ENCODE results near the gene PLA2G5.
"Not testable (repeated sequence)": the region's sequence is repeated elsewhere in the genome, so short reads cannot be mapped to it uniquely, and the experiment has no call there.

PLA2G5 gene, protein sequence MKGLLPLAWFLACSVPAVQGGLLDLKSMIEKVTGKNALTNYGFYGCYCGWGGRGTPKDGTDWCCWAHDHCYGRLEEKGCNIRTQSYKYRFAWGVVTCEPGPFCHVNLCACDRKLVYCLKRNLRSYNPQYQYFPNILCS

DNA sequence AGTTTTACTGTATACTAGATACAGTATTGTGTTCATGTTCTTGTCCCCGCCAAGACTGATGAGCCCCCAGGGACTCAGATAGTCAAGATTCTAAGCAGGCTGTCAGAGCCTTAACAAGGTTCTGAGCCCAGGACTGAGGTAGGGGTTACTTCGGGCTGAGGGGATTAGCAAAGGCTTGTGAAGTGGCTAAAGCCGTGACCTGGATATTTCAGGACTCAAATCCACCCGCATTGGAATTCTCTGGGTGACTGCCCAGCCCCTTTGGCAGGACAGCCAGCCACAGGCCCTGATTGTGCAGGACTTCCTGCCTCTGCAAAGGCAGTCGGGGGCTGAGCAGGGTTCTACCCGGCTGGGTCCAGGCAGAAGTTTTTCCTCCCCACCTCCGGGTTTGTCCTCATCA, at the start of gene PLA2G5:
PLA2G5 (plus strand) TSS at position 321 of the 400 bp plus-strand sequence. CDS start 14,637 bp downstream, outside the sequence.
- DNase-seq: no peak

DNA sequence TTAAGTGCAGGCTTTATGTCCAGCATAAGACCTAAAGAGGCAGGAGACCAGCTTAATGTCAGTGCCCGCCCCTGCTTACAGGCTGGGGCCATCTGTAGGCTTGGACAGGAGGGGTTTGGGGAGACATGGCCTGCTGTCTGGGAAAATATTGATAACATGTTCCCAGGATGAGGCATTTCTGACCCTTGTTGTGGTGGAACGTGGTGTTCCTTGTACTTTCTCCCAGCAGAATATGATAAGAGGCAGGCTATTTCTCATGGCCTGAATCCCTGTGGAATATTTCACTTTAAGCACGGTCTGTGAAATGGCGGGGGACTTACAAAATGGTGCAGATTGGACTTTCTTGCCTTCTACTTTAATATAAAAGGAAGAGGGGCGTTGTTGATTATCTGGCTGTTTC, 41.9 kb upstream of the PLA2G5 start:
- no peak for DNase-seq

DNA sequence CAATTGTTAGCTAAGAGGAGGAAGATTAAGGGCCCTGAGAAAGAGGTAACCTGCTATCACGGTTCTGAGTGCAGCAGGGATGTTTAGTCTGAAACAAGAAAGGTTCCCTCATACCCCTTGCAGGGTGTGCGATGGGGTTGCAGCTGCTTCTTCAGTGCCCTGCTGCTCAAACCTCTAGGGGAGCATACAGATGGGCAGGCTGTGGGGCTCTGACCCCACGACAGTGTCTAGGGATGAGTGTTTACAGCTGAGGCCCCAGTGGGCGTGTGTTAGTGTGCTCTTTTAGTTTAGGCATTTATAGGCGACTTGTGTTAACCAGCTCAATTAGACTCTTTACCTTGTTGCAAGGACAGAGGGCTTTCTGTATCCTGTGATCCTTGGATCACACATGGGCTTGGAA, 41.3 kb upstream of the PLA2G5 start:
- DNase-seq: no peak

DNA sequence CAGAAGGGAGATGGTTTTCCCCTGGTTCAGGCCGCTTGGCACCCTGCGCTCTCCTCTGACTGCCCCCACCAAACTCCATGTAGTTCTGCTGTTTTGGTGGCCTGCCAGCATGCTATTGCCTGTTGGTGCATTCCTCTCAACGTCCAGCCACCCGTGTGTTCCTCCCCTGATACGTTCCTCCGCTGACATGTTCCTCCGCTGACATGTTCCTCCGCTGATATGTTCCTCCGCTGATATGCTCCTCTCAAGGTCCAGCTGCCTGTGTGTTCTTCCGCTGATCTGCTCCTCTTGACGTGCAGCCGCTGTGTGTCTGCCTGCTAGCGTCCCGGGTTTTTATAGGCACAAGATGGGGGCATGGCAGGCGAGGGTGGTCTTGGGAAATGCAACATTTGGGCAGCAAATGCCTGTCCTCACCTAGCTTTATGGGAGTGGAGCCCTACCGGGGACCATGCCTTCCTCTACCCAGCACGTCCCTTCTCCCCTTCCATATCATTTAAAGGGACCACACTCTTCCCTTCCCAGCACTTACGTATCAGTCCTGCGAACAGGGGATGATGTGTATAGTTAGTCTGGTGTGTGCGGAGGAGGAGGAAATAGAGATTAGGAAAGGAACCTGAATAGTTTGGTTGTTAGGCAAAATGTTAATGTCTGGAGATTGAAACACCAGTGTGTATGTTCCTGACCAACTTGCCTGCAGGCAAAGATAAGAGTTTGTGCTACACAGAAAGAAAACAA, 40.6 kb upstream of the PLA2G5 start:
- no peak for DNase-seq

DNA sequence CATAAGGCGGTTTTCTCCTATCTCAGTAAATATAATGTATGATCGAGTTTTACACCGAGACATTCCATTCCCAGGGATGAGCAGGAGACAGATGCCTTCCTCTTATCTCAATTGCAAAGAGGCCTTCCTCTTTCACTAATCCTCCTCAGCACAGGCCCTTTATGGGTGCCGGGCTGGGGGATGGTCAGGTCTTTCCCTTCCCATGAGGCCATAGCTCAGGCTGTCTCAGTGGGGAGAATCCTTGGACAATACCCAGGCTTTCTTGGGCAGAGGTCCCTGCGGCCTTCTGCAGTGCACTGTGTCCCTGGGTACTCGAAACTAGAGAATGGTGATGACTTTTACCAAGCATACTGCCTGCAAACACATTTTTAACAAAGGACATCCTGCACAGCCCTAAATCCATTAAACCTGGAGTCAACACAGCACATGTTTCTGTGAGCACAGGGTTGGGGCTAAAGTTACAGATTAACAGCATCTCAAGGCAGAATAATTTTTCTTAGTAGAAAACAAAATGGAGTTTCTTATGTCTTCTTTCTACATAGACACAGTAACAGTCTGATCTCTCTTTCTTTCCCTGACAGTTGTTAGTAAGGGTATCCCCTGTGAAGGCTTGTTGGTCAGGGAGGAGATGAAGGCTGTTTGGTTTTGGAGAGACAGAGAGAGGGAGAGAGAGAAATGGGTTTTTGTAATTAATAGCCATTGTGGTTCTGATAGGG, 39.4 kb upstream of the PLA2G5 start:
- DNase-seq: not testable (repeated sequence)

DNA sequence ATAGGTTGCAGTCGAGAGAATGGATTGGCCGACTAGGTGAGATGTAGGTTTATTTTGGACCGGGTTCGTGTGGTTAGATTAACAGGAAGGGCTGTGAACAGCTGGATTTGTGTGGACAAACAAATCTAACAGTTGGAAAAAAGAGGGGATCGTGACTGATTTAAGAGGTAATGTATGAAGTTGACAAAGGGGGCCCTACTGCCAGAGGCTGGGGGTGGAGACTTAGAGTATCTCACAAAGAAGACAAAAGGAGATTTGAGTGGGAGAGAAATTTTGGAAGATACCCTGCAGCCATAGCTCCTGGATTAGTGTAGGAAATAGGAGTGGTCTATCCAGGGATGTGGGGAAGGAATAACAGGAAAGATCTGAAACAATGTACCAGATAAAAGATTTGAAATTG, 38.8 kb upstream of the PLA2G5 start:
- DNase-seq: no peak

DNA sequence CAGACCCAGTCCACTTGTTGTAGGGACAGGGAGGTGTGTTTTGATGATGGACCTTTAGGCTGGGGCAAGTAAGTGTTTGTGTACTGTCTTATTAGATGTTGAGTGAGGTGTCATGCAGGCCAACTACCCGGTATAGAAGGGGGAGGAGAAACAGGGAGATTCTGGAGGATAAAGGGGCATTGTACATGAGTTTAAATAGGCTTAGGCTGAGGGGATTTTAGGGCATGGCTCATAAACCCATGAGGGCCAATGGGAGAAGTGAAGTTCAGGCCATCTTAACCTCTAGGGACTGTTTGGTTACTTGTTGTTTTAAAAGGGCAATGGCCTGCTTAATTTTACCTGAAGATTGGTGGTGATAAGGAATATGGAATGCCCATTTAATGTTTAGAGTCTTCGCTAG, 38.2 kb upstream of the PLA2G5 start:
- no peak for DNase-seq

DNA sequence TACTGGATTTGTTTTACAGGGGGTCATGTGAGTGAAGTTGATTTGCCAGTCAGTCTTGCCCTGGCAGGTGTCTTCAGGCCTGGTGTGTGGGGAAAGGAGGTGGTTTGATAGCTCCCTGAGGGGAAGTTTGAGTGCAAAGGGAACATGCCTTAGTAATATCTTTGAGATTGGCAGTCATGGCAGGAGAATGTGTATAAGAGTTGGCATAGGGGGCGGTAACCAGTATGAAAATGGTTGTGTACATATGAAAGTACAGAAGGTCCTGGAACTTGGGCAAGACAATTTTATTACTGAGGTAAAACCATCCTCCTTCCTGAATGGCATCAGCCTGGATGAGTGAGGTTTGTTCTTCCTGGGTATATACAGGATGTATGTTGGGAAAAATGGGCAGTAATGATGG, 37.6 kb upstream of the PLA2G5 start:
- DNase-seq: no peak

DNA sequence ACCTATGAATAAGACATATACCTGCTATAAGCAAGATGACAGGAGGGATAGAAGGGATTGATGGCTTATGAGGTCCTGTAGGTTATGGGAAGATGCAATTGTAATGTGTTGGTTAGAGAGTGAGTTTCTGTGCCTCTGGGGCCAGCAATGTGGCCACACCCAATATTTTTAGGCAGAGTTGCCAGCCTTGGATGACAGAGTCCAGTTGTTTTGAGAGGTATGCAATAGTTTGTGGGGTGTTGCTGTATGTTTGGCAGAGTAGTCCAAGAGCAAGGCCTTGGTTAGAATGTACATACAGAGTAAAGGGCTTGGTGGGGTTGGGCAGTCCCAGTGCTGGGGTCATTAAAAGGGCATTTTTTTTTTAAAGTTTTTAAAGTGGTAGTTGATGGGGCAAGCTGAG, 36.6 kb upstream of the PLA2G5 start:
- no peak for DNase-seq

DNA sequence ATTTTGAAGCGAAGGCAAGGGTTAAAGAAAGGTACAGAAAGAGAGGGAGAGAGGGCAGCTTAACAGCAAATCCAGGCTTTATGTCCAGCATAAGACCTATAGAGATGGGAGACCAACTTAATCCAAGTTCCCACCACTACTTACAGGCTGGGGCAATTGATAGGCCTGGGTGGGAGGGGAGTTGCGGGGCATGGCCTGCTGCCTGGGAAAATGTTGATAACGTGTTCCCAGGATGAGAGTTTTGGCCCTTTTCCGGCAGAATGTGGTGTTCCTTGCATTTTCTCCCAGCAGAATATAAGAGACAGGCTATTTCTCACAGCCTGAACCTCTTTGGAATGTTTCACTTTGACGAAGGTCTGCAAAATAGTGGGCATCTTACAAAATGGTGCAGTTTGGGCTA, 34.9 kb upstream of the PLA2G5 start:
- DNase-seq: no peak

DNA sequence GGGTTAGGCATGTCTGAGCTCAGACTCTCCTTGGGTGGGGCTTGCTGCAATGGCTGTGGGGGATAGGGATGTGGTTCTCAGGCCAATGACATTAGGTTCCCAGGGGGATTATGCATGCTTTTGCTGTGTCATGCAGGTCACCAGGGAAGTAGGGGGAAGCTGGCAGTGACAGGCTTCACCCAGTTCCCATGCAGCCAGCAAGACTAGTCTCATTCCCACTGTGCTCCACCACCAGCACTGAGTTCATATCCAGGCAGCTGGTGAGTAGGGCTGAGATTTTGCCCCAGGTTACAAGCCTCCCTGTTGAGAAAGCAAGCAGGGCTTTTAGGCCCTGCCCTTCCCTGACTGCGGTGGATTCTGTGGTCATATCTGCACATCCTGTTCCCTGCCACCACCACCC, 32.1 kb upstream of the PLA2G5 start:
- no peak for DNase-seq

DNA sequence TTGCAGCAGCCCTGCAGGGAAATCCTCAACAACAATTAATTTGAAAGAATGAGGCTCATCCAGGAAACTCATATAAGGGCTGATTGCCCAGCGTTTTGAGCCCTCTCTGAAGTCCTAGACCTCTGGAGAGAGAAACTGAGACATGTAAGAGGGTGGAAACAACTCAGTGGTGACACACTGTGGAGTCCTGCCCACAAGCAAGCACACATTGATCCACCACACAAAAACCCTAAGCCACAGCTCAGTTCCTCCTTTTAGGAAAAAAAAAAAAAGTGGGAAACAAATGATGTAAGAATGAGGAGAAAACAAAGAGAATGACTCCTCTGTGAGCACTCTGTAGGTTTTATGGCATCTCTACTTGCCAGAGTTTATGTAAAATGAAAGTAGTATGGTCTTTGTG, 22.9 kb upstream of the PLA2G5 start:
- DNase-seq: no peak

DNA sequence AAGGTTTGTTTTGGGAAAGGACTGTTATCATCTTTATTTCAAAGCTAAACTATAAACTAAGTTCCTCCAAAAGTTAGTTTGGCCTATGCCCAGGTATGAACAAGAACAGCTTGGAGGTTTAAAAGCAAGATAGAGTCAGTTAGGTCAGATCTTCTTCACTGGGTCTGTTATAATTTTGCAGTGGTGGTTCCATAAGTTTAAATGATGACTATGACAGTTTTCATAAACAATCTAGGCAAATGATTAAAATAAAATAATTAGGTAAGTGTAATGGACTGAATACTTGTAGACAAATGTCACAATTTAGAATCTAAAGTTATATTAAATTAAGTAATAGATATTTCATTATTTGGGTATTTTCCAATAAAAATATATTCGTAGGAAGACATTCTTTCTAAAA, 21.4 kb upstream of the PLA2G5 start:
- no peak for DNase-seq

DNA sequence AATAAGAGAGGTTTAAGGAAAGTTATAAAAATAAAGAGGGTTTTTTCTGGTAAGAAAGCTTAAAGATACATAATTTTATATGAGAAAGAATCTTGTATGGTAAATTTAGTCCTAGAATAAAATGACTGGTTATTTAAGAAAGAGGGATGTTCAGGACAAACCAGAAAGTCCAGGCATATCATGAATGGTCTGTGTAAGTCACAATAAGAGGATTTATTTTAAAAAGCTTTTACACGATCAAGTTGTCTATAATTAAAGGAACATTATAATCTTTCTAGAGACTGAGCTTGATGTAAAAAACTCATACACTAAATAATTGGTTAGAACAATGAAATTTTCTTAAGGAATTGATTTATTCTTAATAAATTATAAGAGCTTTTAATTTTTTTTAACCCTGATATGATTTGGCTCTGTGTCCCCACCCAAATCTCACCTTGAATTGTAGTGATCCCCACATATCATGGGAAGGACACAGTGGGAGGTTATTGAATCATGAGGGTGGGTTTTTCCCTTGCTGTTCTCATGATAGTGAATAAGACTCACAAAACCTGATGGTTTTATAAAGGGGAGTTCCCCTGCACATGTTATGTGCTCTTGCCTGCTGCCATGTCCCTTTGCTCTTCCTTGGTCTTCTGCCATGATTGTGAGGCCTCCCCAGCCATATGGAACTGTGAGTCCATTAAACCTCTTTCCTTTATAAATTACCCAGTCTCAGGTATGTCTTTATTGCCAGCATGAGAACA, 20.8 kb upstream of the PLA2G5 start:
- DNase-seq: not testable (repeated sequence)

DNA sequence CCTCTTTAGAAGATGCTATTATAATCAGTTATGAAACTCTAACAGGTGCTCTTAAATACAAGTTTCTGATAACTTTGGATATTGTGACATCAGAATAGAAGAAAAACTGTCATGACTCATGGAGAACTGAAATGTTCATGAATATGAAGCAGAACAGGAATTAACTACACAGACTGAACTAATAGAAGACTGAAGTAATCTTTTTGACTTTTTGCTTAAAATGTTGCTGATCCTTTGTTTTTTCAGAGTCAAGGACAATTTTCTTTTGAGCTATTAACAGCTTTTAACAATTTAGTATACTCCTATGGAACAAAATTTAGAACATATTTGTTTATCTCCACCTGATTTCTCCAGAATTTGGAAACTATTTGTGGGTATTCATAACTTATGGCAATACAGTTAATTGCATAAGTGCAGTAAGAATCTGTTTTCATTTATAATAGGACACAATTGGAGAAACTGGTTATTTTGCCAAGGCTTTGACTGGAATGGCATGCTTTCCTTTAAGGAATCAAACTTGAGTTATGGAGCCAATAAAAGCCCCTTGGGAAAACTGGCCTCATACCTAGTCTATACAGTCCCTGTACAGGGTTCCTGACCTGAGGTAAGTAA, 18.7 kb upstream of the PLA2G5 start:
- no peak for DNase-seq

DNA sequence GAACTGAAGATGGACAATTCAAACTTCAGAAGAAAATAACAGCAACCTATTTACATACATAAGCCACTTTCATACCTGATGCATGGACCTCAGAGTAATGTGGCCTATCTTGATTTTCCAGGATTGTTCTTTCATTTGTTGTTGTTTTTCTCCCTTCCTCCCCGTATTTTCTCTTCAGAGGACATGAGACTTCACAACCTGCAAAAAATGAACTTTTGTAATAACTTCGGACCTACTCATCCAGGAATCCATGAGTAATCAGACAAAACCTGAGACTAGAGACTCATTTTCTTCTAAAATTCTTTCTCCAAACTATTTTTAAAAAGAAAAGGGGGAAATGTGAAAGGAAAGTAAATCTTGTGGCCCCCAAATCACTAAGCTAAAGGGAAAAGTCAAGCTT, 17.6 kb upstream of the PLA2G5 start:
- no peak for DNase-seq

DNA sequence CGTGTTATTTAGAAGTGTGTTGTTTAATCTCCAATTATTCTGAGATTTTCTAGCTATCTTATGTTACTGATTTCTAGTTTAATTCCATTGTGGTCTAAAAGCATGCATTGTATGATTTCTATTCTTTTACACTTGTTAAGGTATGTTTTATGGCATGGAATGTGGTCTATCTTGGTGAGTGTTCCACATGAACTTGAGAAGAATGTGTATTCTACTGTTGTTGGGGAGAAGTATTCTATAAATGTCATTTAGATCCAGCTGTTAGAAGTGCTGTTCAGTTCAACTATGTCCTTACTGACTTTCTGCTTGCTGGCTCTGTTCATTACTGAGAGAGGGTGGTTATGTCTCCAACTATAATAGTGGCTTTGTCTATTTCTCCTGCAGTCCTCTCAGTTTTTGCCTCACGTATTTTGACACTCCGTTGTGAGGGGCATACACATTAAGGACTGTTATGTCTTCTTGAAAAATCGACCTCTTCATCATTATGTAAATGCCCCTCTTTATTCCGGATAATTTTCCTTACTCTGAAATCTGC, 12.0 kb upstream of the PLA2G5 start:
- DNase-seq: no peak

DNA sequence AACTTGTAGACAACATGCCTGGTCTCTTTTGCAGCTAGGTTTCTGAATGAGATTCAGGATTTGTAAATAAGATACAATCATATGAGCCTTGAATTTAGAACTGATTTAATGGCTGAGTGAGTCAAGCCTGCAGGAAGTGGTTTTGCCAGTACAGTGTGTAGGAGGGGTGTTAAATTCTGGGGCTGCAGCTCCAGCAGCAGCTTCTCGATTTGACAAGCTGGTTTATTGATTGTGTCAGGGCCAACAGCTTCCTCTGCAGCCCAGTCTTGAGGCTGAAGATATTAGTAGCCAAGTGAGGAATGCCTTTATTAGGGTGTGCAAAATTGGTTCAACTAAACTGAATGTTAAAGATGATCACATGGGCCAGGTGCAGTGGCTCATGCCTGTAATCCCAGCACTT, 11.5 kb upstream of the PLA2G5 start:
- no peak for DNase-seq

DNA sequence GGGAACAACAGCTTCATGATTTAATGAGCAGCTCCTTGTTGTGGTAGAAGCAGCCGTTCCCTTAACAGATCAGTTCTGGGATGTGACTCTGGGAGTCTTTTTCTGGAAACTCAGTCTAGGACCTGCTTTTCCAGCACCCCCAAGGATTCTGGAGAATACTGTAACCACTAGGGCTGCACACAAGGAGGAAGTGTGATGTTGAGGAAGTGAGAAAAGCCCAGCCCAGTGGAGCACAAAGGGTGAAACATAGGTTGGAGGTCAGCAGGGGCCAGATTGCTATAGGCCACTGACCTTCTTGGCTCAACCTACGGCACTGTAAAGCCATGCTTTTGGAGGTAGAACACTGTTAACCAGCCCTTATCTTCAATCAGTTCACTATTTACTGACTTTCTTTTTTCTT, 10.1 kb upstream of the PLA2G5 start:
- no peak for DNase-seq

DNA sequence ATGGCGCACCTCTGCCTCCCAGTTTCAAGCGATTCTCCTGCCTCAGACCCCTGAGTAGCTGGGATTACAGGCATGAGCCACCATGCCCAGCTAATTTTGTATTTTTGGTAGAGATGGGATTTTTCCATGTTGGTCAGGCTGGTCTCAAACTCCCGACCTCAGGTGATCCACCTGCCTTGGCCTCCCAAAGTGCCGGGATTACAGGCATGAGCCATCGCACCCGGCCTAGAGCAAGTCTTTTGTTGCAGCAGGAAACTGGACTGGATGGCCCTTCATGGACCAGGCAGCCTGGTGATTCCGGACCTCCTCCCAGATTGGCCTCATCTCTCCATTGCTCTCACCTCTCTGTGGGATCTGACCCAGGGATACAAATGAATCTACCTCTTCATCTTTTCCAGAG, 9.2 kb upstream of the PLA2G5 start:
- DNase-seq: not testable (repeated sequence)

DNA sequence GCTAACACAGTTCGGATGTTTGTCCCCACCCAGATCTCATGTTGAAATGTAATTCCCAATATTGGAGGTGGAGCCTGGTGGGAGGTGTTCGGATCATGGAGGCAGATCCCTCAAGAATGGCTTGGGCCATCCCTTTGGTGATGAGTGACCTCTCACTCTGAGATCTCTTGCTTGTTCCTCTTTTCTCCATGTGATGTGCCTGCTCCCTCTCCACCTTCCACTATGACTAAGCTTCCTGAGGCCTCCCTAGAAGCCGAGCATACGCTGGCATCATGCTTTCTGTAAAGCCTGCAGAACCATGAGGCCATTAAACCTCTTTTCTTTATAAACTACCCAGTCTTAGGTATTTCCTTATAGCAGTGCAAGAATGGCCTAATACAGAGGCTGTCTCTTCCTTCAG, 8.1 kb upstream of the PLA2G5 start:
- no peak for DNase-seq

DNA sequence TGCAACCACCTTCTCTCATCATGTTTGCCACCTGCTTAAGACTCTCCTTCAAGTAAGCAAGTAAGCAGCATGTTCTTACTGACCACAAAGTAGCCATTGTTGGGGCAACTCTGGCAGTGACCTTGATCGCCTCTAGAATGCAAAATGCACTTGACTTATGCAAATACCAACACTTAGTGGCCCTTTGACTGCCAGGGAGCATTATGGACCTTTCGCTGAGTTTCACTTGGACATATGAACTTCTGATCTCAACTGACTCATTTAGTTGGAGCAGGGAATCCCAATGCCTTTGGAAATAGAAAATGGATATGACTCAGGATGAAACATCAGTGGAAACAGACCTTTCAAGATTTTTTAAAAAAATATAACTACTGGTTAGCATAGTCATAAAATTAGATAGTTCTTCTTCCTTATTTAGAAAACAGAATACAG, 6.1 kb upstream of the PLA2G5 start:
- DNase-seq: no peak

DNA sequence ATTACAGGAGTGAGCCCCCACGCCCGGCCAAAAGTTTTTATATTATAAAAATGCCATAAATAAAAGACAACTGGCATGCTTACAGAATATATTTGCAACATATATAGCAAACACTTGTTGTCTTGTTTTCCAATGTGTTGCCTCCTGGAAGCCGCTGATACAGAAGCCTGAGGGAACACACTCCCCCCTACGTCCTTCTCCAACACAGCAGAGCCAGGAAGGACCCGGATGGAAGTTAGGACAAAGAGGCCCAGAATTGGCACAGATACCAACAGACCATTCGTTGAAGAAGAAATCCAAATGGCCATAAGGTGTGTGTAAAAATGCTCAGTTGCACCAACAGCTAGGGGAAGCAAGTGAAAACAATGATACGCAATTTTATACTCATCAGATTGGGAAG, 1.3 kb upstream of the PLA2G5 start:
- no peak for DNase-seq
